ENCODE results near the gene RAB40B.

The RAB40B gene

GRCh38 chr17:82732118-82732743 is 33.7 kb upstream of the RAB40B start:
- no peak overlapping the region for H3K4me3 ChIP-seq (ENCODE audit: insufficient read depth, low read depth, low read length)
- H3K27ac ChIP-seq (ENCODE audit: insufficient read depth, low read depth, low read length, poor library complexity, severe bottlenecking) = no peak overlapping the region
- peaks cover 3% of the 10 kb centered on the region for H3K27me3 ChIP-seq (ENCODE audit: control insufficient read depth, insufficient read depth, low read length, poor library complexity, severe bottlenecking)
- peaks cover 3% of the 10 kb centered on the region for H3K36me3 ChIP-seq (ENCODE audit: control insufficient read depth, insufficient read depth, low read length)
- no peaks in the 10 kb centered on the region for H3K4me1 ChIP-seq (ENCODE audit: control insufficient read depth, insufficient read depth, low read length)
- WGBS, 2 experiments = 93 to 97% methylated on average over 11 to 13 of the region's 13 CpGs
- peaks cover 3% of the 10 kb centered on the region for H3K9me3 ChIP-seq (ENCODE audit: control insufficient read depth, low read length)

DNA sequence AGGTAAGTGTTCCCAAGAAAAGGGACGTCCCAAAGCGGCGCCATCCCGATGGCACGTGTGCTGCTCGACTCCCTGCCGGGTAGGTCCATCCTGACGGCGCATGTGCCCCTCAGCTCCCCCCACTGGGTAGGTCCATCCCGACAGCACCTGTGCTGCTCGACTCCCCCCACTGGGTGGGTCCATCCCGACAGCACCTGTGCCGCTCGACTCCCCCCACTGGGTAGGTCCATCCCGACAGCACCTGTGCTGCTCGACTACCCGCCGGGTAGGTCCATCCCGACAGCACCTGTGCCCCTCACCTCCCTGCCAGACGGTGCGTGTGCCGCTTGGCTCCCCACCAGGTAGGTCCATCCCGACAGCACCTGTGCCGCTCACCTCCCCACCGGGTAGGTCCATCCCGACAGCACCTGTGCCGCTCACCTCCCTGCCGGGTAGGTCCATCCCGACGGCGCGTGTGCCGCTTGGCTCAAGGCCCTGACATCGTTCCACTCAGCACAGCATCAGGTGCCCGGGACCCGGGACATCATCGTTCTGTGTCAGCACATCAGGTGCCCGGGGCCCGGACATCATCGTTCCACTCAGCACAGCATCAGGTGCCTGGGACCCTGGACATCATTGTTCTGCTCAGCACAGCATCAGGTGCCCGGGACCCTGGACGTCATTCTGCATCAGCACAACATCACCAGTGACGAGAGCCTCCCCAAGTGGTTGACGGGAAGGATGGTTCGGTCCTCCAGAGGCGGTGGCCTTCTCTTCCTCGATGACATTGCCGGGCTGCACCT is 31.2 kb upstream of the RAB40B start:
- H3K4me3 ChIP-seq (ENCODE audit: insufficient read depth, low read depth, low read length) = no peak overlapping the region
- H3K27ac ChIP-seq (ENCODE audit: insufficient read depth, low read depth, low read length, poor library complexity, severe bottlenecking) = no peak overlapping the region
- peaks cover 3% of the 10 kb centered on the region for H3K9me3 ChIP-seq (ENCODE audit: control insufficient read depth, low read length)
- WGBS, 2 experiments = 87 to 88% methylated on average over 48 of the region's 48 CpGs
- no peaks in the 10 kb centered on the region for H3K4me1 ChIP-seq (ENCODE audit: control insufficient read depth, insufficient read depth, low read length)
- peaks cover 9% of the 10 kb centered on the region for H3K36me3 ChIP-seq (ENCODE audit: control insufficient read depth, insufficient read depth, low read length)
- H3K27me3 ChIP-seq (ENCODE audit: control insufficient read depth, insufficient read depth, low read length, poor library complexity, severe bottlenecking) = no peaks in the 10 kb centered on the region

- Histone ChIP-seq H3K4me1 (ENCODE audit: control insufficient read depth, insufficient read depth, low read length) (no peaks in the 10 kb centered on the region), H3K36me3 (ENCODE audit: control insufficient read depth, insufficient read depth, low read length) (peaks cover 17% of the 10 kb centered on the region), H3K27me3 (ENCODE audit: control insufficient read depth, insufficient read depth, low read length, poor library complexity, severe bottlenecking) (no peaks in the 10 kb centered on the region), H3K4me3 (ENCODE audit: insufficient read depth, low read depth, low read length) (no peak overlapping the region), H3K9me3 (ENCODE audit: control insufficient read depth, low read length) (no peaks in the 10 kb centered on the region), H3K27ac (ENCODE audit: insufficient read depth, low read depth, low read length, poor library complexity, severe bottlenecking) (no peak overlapping the region)
- WGBS, 2 experiments = 95 to 96% methylated on average over 10 of the region's 10 CpGs
Measured at GRCh38 chr17:82726427-82726826, 27.9 kb upstream of the RAB40B start.

DNA sequence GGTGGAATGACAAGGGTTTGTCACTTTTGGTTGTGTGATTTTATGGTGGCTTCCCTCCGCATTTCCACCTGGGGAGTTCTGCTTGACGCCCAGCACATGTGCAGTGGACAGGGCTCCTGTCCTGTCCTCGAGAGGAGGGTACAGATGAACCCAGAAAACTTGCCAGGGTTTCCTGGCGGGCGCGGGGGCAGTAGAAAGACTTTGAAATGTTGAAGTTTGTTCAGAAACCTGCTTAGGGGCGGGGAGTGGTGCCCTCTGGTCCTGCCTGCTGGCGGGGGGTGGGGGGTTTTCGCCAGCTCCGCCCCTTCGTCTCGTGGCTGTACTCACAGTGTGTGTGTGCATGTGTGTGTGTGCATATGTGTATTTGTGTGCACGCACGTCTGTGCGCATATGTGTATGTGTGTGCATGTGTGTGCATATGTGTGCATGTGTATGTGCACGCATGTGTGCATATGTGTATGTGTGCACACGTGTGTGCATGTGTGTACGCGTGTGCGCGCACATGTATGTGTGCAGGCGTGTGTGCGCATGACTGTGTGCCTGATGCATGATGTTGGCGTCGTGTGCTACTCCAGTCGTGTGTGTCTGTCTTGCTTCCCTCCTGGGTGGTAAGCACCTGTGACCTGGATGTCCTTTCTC is 24.8 kb upstream of the RAB40B start:
- Histone ChIP-seq H3K27me3 (ENCODE audit: control insufficient read depth, insufficient read depth, low read length, poor library complexity, severe bottlenecking) (no peaks in the 10 kb centered on the region), H3K4me1 (ENCODE audit: control insufficient read depth, insufficient read depth, low read length) (no peaks in the 10 kb centered on the region), H3K9me3 (ENCODE audit: control insufficient read depth, low read length) (no peaks in the 10 kb centered on the region), H3K27ac (ENCODE audit: insufficient read depth, low read depth, low read length, poor library complexity, severe bottlenecking) (no peak overlapping the region), H3K4me3 (ENCODE audit: insufficient read depth, low read depth, low read length) (no peak overlapping the region), H3K36me3 (ENCODE audit: control insufficient read depth, insufficient read depth, low read length) (peaks cover 25% of the 10 kb centered on the region)
- WGBS, 2 experiments = 94 to 95% methylated on average over 26 of the region's 26 CpGs

GRCh38 chr17:82722341-82723013 is 24.0 kb upstream of the RAB40B start:
- WGBS, 2 experiments = 92 to 93% methylated on average over 19 of the region's 19 CpGs
- Histone ChIP-seq H3K27me3 (ENCODE audit: control insufficient read depth, insufficient read depth, low read length, poor library complexity, severe bottlenecking) (no peaks in the 10 kb centered on the region), H3K4me1 (ENCODE audit: control insufficient read depth, insufficient read depth, low read length) (peaks cover 7% of the 10 kb centered on the region), H3K4me3 (ENCODE audit: insufficient read depth, low read depth, low read length) (no peak overlapping the region), H3K36me3 (ENCODE audit: control insufficient read depth, insufficient read depth, low read length) (peaks cover 25% of the 10 kb centered on the region), H3K9me3 (ENCODE audit: control insufficient read depth, low read length) (no peaks in the 10 kb centered on the region), H3K27ac (ENCODE audit: insufficient read depth, low read depth, low read length, poor library complexity, severe bottlenecking) (no peak overlapping the region)

DNA sequence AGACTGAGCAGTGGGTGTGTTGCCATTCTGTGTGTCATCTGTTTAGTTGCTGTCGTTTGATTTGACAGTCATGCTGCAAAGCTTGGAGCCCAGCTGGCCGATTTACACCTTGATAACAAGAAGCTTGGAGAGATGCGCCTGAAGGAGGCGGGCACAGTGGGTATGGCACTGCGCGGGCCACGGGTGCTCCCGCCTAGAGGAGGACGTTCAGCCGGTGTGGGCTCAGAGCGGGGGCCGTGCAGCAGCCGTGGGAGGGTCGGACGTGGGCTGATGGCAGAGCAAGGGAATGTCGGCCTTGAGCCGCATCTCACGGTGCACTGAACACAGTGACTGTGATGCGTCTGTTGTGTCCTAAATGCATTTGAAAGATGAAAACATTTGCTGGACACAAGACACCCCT is 21.7 kb upstream of the RAB40B start:
- Histone ChIP-seq H3K4me1 (ENCODE audit: control insufficient read depth, insufficient read depth, low read length) (peaks cover 7% of the 10 kb centered on the region), H3K9me3 (ENCODE audit: control insufficient read depth, low read length) (no peaks in the 10 kb centered on the region), H3K36me3 (ENCODE audit: control insufficient read depth, insufficient read depth, low read length) (peaks cover 15% of the 10 kb centered on the region), H3K27ac (ENCODE audit: insufficient read depth, low read depth, low read length, poor library complexity, severe bottlenecking) (no peak overlapping the region), H3K27me3 (ENCODE audit: control insufficient read depth, insufficient read depth, low read length, poor library complexity, severe bottlenecking) (peaks cover 6% of the 10 kb centered on the region), H3K4me3 (ENCODE audit: insufficient read depth, low read depth, low read length) (no peak overlapping the region)
- WGBS, 2 experiments = 96% methylated on average over 19 of the region's 19 CpGs

GRCh38 chr17:82718986-82719685 is 20.6 kb upstream of the RAB40B start:
- Histone ChIP-seq H3K27me3 (ENCODE audit: control insufficient read depth, insufficient read depth, low read length, poor library complexity, severe bottlenecking) (peaks cover 6% of the 10 kb centered on the region), H3K27ac (ENCODE audit: insufficient read depth, low read depth, low read length, poor library complexity, severe bottlenecking) (no peak overlapping the region), H3K4me3 (ENCODE audit: insufficient read depth, low read depth, low read length) (no peak overlapping the region), H3K36me3 (ENCODE audit: control insufficient read depth, insufficient read depth, low read length) (peaks cover 15% of the 10 kb centered on the region), H3K4me1 (ENCODE audit: control insufficient read depth, insufficient read depth, low read length) (peaks cover 7% of the 10 kb centered on the region), H3K9me3 (ENCODE audit: control insufficient read depth, low read length) (no peaks in the 10 kb centered on the region)
- WGBS, 2 experiments = 93 to 95% methylated on average over 18 of the region's 18 CpGs

- Histone ChIP-seq H3K4me1 (ENCODE audit: control insufficient read depth, insufficient read depth, low read length) (peaks cover 7% of the 10 kb centered on the region), H3K9me3 (ENCODE audit: control insufficient read depth, low read length) (no peaks in the 10 kb centered on the region), H3K27me3 (ENCODE audit: control insufficient read depth, insufficient read depth, low read length, poor library complexity, severe bottlenecking) (peaks cover 6% of the 10 kb centered on the region), H3K27ac (ENCODE audit: insufficient read depth, low read depth, low read length, poor library complexity, severe bottlenecking) (no peak within 1 kb of the TSS), H3K36me3 (ENCODE audit: control insufficient read depth, insufficient read depth, low read length) (peaks cover 8% of the 10 kb centered on the region), H3K4me3 (ENCODE audit: insufficient read depth, low read depth, low read length) (peak within 1 kb of the TSS; percentile 88)
- whole genome bisulfite sequencing, 2 experiments = 1% methylated on average over 65 to 75 of the region's 75 CpGs
Measured at GRCh38 chr17:82716203-82717010, 17.9 kb upstream of the RAB40B start, which contains the start of gene FN3KRP. Gene FN3KRP (plus strand): TSS chr17:82716706. CDS start chr17:82716756, 50 bp downstream.

DNA sequence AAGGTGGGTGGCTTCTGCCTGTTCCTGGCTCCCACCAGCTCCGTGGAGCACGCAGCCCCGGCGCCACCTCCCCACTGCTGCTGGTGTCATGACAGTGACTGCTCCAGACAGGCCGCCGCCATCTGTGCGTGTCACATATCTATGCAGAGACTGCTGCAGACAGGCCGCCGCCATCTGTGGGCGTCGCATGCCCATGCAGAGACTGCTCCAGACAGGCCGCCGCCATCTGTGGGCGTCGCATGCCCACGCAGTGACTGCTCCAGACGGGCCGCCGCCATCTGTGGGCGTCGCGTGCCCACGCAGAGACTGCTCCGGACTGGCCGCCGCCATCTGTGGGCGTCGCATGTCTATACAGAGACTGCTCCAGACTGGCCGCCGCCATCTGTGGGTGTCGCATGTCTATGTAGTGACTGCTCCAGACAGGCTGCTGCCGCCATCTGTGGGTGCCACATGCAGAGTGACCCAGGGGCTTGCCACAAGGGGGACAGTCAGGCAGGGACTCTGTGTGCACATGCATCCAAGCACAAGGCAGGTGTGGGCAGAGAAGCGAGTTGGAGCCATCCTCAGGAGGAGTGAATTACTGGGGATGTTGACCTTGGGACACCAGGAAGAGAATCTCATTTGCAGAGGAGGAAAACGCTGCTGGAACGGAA is 14.7 kb upstream of the RAB40B start:
- WGBS, 2 experiments = 90 to 91% methylated on average over 35 of the region's 35 CpGs
- no peak overlapping the region for H3K4me3 ChIP-seq (ENCODE audit: insufficient read depth, low read depth, low read length)
- H3K36me3 ChIP-seq (ENCODE audit: control insufficient read depth, insufficient read depth, low read length) = no peaks in the 10 kb centered on the region
- peaks cover 6% of the 10 kb centered on the region for H3K27me3 ChIP-seq (ENCODE audit: control insufficient read depth, insufficient read depth, low read length, poor library complexity, severe bottlenecking)
- no peak overlapping the region for H3K27ac ChIP-seq (ENCODE audit: insufficient read depth, low read depth, low read length, poor library complexity, severe bottlenecking)
- peaks cover 7% of the 10 kb centered on the region for H3K4me1 ChIP-seq (ENCODE audit: control insufficient read depth, insufficient read depth, low read length)
- no peaks in the 10 kb centered on the region for H3K9me3 ChIP-seq (ENCODE audit: control insufficient read depth, low read length)

Measured in ectodermal cell (in vitro differentiated cells).